GM21526 (cell line): ENCODE data around the gene DDX51.
"Not testable (repeated sequence)": the region's sequence is repeated elsewhere in the genome, so short reads cannot be mapped to it uniquely, and the experiment has no call there.

ENCODE experiments used
- ATAC-seq: cut with Tn5 transposase; IDR thresholded peaks from one replicate; pipeline ENCODE4 v1.9.1; 2021; ENCODE audit warnings: moderate library complexity; ENCODE audit not compliant: unreplicated experiment, low FRiP score

The DDX51 gene

GRCh38 chr12:132125736-132126135 lies 18.4 kb downstream of the DDX51 start:
- no peak for ATAC-seq

- no peak for ATAC-seq
Measured at GRCh38 chr12:132124766-132125425, 19.2 kb downstream of the DDX51 start.

- no peak for ATAC-seq
Measured at GRCh38 chr12:132123970-132124765, 20.0 kb downstream of the DDX51 start.

- ATAC-seq = no peak
Measured at GRCh38 chr12:132121283-132121682, 22.8 kb downstream of the DDX51 start.

GRCh38 chr12:132118876-132119275 lies 25.2 kb downstream of the DDX51 start:
- ATAC-seq = no peak

GRCh38 chr12:132117558-132117875 lies 26.6 kb downstream of the DDX51 start:
- no peak for ATAC-seq

- no peak for ATAC-seq
Measured at GRCh38 chr12:132116709-132117557, 27.2 kb downstream of the DDX51 start.

- ATAC-seq = no peak
Measured at GRCh38 chr12:132115500-132115899, 28.6 kb downstream of the DDX51 start.

GRCh38 chr12:132114667-132115066 lies 29.5 kb downstream of the DDX51 start:
- ATAC-seq = no peak

- no peak for ATAC-seq
Measured at GRCh38 chr12:132111654-132112304, 32.3 kb downstream of the DDX51 start.

GRCh38 chr12:132110677-132111076 lies 33.4 kb downstream of the DDX51 start:
- no peak for ATAC-seq

GRCh38 chr12:132109741-132110140 lies 34.4 kb downstream of the DDX51 start:
- no peak for ATAC-seq

- ATAC-seq = no peak
Measured at GRCh38 chr12:132108211-132108832, 35.8 kb downstream of the DDX51 start.

- ATAC-seq = no peak
Measured at GRCh38 chr12:132106921-132107320, 37.2 kb downstream of the DDX51 start.

GRCh38 chr12:132105467-132105866 lies 38.7 kb downstream of the DDX51 start:
- no peak for ATAC-seq

- no peak for ATAC-seq
Measured at GRCh38 chr12:132103542-132104308, 40.4 kb downstream of the DDX51 start.

GRCh38 chr12:132103072-132103471 lies 41.0 kb downstream of the DDX51 start:
- not testable (repeated sequence) for ATAC-seq

- ATAC-seq = no peak
Measured at GRCh38 chr12:132102297-132102696, 41.8 kb downstream of the DDX51 start.

GRCh38 chr12:132100306-132101065 lies 43.6 kb downstream of the DDX51 start:
- no peak for ATAC-seq
